ENCODE data around the gene RNF32. TPM values are rescaled to one million over a fixed set of nuclear protein-coding genes. Genes with fewer than 3 reads are reported as not detected.

Gene RNF32
- total RNA-seq, 1 experiment from 2014 or later = 3.0 TPM

GRCh38 chr7:156680281-156680680 is 39.7 kb downstream of the RNF32 start:
- H3K9me3 Mint-ChIP-seq (ENCODE audit: unreplicated experiment) = no peaks in the 10 kb centered on the region
- H3K4me3 Mint-ChIP-seq (ENCODE audit: unreplicated experiment) = no peak overlapping the region
- peaks cover 87% of the 10 kb centered on the region for H3K36me3 Mint-ChIP-seq (ENCODE audit: insufficient read depth, unreplicated experiment)
- H3K27me3 Mint-ChIP-seq (ENCODE audit: insufficient read depth, unreplicated experiment) = no peaks in the 10 kb centered on the region
- ChIA-PET POLR2A (interaction anchor here (0.7 kb wide), 1 partner anchor 17 kb away, joined by 3 read pairs; no protein-coding TSS in a partner anchor), CTCF (no interaction called here)
- intact Hi-C loops (cut with micrococcal nuclease) = no loop called here
- H3K4me1 Mint-ChIP-seq (ENCODE audit: insufficient read depth, unreplicated experiment) = no peaks in the 10 kb centered on the region
- BruUV-seq (replicated peaks) = no TSS peak
- TF ChIP-seq, protein P1, sequence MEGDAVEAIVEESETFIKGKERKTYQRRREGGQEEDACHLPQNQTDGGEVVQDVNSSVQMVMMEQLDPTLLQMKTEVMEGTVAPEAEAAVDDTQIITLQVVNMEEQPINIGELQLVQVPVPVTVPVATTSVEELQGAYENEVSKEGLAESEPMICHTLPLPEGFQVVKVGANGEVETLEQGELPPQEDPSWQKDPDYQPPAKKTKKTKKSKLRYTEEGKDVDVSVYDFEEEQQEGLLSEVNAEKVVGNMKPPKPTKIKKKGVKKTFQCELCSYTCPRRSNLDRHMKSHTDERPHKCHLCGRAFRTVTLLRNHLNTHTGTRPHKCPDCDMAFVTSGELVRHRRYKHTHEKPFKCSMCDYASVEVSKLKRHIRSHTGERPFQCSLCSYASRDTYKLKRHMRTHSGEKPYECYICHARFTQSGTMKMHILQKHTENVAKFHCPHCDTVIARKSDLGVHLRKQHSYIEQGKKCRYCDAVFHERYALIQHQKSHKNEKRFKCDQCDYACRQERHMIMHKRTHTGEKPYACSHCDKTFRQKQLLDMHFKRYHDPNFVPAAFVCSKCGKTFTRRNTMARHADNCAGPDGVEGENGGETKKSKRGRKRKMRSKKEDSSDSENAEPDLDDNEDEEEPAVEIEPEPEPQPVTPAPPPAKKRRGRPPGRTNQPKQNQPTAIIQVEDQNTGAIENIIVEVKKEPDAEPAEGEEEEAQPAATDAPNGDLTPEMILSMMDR (IDR thresholded peaks at IDR 0.05; ENCODE audit: unreplicated experiment) = no peak
- H3K27ac Mint-ChIP-seq (ENCODE audit: low read depth, unreplicated experiment) = peak overlapping the region; percentile 25
- DNase-seq (ENCODE audit: unreplicated experiment) = no peak

- TF ChIP-seq, protein P1 (IDR thresholded peaks at IDR 0.05; ENCODE audit: unreplicated experiment) = no peak
- TSS peak; percentile 26 for BruUV-seq (replicated peaks)
- DNase-seq (ENCODE audit: unreplicated experiment) = no peak
- Mint-ChIP-seq H3K27ac (ENCODE audit: low read depth, unreplicated experiment) (no peak overlapping the region), H3K4me3 (ENCODE audit: unreplicated experiment) (no peak overlapping the region), H3K4me1 (ENCODE audit: insufficient read depth, unreplicated experiment) (no peaks in the 10 kb centered on the region), H3K27me3 (ENCODE audit: insufficient read depth, unreplicated experiment) (no peaks in the 10 kb centered on the region), H3K9me3 (ENCODE audit: unreplicated experiment) (no peaks in the 10 kb centered on the region), H3K36me3 (ENCODE audit: insufficient read depth, unreplicated experiment) (peaks cover 61% of the 10 kb centered on the region)
- intact Hi-C loops (cut with micrococcal nuclease) = no loop called here
- POLR2A ChIA-PET = no interaction called here
- CTCF ChIA-PET = interaction anchor here (0.5 kb wide), 1 partner anchor 871 kb away, joined by 4 read pairs; the partner anchor contains the start of gene SHH
Measured at GRCh38 chr7:156682928-156683327, 42.4 kb downstream of the RNF32 start.

DNA sequence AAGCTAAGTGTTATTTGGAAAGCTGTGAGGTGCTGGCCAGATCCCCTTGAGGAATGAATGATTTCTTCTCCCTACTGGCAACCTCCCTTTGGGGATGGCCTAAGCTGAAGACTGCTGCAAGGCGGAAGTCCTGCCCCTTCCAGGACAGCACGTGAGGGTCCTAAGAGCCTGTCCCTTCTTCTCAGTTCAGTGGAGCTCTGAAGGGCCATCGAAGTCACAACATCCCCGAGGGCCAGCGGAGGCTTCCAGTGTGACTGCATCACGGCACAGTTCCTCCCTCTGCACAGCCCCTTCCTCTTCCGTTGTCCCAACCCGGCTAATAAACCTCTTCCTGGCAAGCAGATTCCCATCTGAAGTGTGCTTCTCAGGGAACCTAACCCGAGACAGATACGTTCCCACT is 43.7 kb downstream of the RNF32 start:
- no peaks in the 10 kb centered on the region for H3K9me3 Mint-ChIP-seq (ENCODE audit: unreplicated experiment)
- no peak overlapping the region for H3K4me3 Mint-ChIP-seq (ENCODE audit: unreplicated experiment)
- peaks cover 48% of the 10 kb centered on the region for H3K36me3 Mint-ChIP-seq (ENCODE audit: insufficient read depth, unreplicated experiment)
- TF ChIP-seq, protein P1 (IDR thresholded peaks at IDR 0.05; ENCODE audit: unreplicated experiment) = no peak
- POLR2A ChIA-PET = no interaction called here
- intact Hi-C loops (cut with micrococcal nuclease) = no loop called here
- no peaks in the 10 kb centered on the region for H3K27me3 Mint-ChIP-seq (ENCODE audit: insufficient read depth, unreplicated experiment)
- no peaks in the 10 kb centered on the region for H3K4me1 Mint-ChIP-seq (ENCODE audit: insufficient read depth, unreplicated experiment)
- CTCF ChIA-PET = no interaction called here
- H3K27ac Mint-ChIP-seq (ENCODE audit: low read depth, unreplicated experiment) = peak overlapping the region; percentile 72
- no TSS peak for BruUV-seq (replicated peaks)
- no peak for DNase-seq (ENCODE audit: unreplicated experiment)

- intact Hi-C loops (cut with micrococcal nuclease) = no loop called here
- TF ChIP-seq, protein P1 (IDR thresholded peaks at IDR 0.05; ENCODE audit: unreplicated experiment) = no peak
- DNase-seq (ENCODE audit: unreplicated experiment) = no peak
- ChIA-PET POLR2A (no interaction called here), CTCF (no interaction called here)
- H3K4me1 Mint-ChIP-seq (ENCODE audit: insufficient read depth, unreplicated experiment) = no peaks in the 10 kb centered on the region
- no TSS peak for BruUV-seq (replicated peaks)
- peaks cover 44% of the 10 kb centered on the region for H3K36me3 Mint-ChIP-seq (ENCODE audit: insufficient read depth, unreplicated experiment)
- H3K27me3 Mint-ChIP-seq (ENCODE audit: insufficient read depth, unreplicated experiment) = no peaks in the 10 kb centered on the region
- no peak overlapping the region for H3K27ac Mint-ChIP-seq (ENCODE audit: low read depth, unreplicated experiment)
- no peak overlapping the region for H3K4me3 Mint-ChIP-seq (ENCODE audit: unreplicated experiment)
- H3K9me3 Mint-ChIP-seq (ENCODE audit: unreplicated experiment) = no peaks in the 10 kb centered on the region
Measured at GRCh38 chr7:156684661-156685060, 44.1 kb downstream of the RNF32 start.

All from MCF 10A (cell line).